Suprapubic skin (tissue), 3 donors: ENCODE measurements around the gene EDARADD.

Experiments used
- EP300 ChIP-seq: sonication (generic); formaldehyde crosslinking; IDR thresholded peaks from one replicate; pipeline ENCODE4 v1.6.1; 2017; ENCODE audit warnings: antibody characterized with exemption
- POLR2A ChIP-seq, 2 donors: fragments of 450-650 bp; IDR thresholded peaks; one replicate each; pipeline ENCODE4 v1.6.1; 2017; ENCODE audit warnings: antibody characterized with exemption in 2 of 2, mild to moderate bottlenecking in 2 of 2, moderate library complexity in 2 of 2
- TF ChIP-seq, protein P1 (sequence below), 2 donors: fragments of 200-600 bp in 1 of 2; fragments of 450-650 bp in 1 of 2; sonication (generic) in 1 of 2; IDR thresholded peaks; one replicate each; pipeline ENCODE4 v1.5.1; 2016 to 2019; ENCODE audit warnings: antibody characterized with exemption in 2 of 2, mild to moderate bottlenecking in 1 of 2, moderate library complexity in 1 of 2

DNA sequence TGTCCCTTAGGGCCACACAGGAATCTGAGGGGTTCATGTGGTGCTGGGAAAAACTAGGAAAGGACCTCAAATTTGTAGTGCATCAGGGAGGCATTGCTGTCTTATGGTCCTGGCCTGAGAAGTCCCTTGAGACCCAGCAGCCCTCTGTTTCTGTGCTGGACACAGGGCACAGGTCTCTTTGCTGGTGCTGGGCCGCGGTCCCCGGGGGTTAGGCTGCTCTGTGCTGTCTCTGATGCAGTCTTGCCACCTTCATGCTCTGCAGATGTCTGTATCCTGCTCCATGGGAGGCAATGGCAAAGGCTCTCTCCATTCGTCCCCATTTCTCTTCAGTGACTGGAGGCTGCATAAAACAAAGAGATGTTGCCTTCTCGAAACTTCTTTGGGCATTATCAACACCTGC lies 13.0 kb downstream of the EDARADD start:
- TF ChIP-seq, protein P1, sequence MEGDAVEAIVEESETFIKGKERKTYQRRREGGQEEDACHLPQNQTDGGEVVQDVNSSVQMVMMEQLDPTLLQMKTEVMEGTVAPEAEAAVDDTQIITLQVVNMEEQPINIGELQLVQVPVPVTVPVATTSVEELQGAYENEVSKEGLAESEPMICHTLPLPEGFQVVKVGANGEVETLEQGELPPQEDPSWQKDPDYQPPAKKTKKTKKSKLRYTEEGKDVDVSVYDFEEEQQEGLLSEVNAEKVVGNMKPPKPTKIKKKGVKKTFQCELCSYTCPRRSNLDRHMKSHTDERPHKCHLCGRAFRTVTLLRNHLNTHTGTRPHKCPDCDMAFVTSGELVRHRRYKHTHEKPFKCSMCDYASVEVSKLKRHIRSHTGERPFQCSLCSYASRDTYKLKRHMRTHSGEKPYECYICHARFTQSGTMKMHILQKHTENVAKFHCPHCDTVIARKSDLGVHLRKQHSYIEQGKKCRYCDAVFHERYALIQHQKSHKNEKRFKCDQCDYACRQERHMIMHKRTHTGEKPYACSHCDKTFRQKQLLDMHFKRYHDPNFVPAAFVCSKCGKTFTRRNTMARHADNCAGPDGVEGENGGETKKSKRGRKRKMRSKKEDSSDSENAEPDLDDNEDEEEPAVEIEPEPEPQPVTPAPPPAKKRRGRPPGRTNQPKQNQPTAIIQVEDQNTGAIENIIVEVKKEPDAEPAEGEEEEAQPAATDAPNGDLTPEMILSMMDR (IDR thresholded peaks at IDR 0.05): no peak
- TF ChIP-seq POLR2A (IDR thresholded peaks at IDR 0.05) (no peak), EP300 (no peak)
